Activated CD8-positive, alpha-beta memory T cell treated with anti-CD3 and anti-CD28 coated beads, Interleukin-2, amount 50 U/mL, for 4 hours (primary cell): ENCODE measurements around the gene PRR5.

Source experiments
- DNase-seq: peaks from one replicate; pipeline ENCODE4 v3.0.0-alpha.2; 2020

The PRR5 gene

GRCh38 chr22:44697423-44698141 is 4.4 kb upstream of the PRR5 start:
- DNase-seq = peak; percentile 90

- no peak for DNase-seq
Measured at GRCh38 chr22:44698531-44699421, 3.2 kb upstream of the PRR5 start.

- DNase-seq = no peak
Measured at GRCh38 chr22:44700456-44700855, 1.5 kb upstream of the PRR5 start.

GRCh38 chr22:44701187-44701790 is 715 bp upstream of the PRR5 start:
- DNase-seq = no peak

- DNase-seq = peak; percentile 42
Measured at GRCh38 chr22:44702479-44703198, 635 bp downstream of the PRR5 start.

GRCh38 chr22:44703255-44703870 is 1.4 kb downstream of the PRR5 start:
- DNase-seq = no peak

- no peak for DNase-seq
Measured at GRCh38 chr22:44704159-44705021, 2.4 kb downstream of the PRR5 start.

GRCh38 chr22:44705022-44705297 is 3.0 kb downstream of the PRR5 start:
- no peak for DNase-seq

- no peak for DNase-seq
Measured at GRCh38 chr22:44706488-44706887, 4.5 kb downstream of the PRR5 start.

GRCh38 chr22:44707178-44707577 is 5.2 kb downstream of the PRR5 start:
- DNase-seq = no peak

GRCh38 chr22:44707752-44708151 is 5.7 kb downstream of the PRR5 start:
- DNase-seq = no peak

GRCh38 chr22:44709881-44710392 is 7.9 kb downstream of the PRR5 start:
- DNase-seq = peak; percentile 31

- DNase-seq = peak; percentile 60
Measured at GRCh38 chr22:44710474-44711240, 8.7 kb downstream of the PRR5 start.

GRCh38 chr22:44711241-44711560 is 9.2 kb downstream of the PRR5 start:
- no peak for DNase-seq

GRCh38 chr22:44711690-44712555 is 9.9 kb downstream of the PRR5 start:
- no peak for DNase-seq

- no peak for DNase-seq
Measured at GRCh38 chr22:44712962-44713361, 11.0 kb downstream of the PRR5 start.

GRCh38 chr22:44714703-44715350 is 12.8 kb downstream of the PRR5 start:
- no peak for DNase-seq

- DNase-seq = no peak
Measured at GRCh38 chr22:44718418-44718817, 16.4 kb downstream of the PRR5 start.

GRCh38 chr22:44719586-44720368 is 17.8 kb downstream of the PRR5 start:
- DNase-seq = no peak
